SK-N-SH treated with all-trans-retinoic acid at 6 μM for 48 hours (cell line): ENCODE data around the gene EPB41L5.

ENCODE experiments used
- CSDC2 ChIP-seq: fragments of 250-450 bp; sonication (Bioruptor Pico); IDR thresholded peaks from 2 replicates; pipeline ENCODE4 v1.5.0; 2020; ENCODE audit warnings: mild to moderate bottlenecking, moderate library complexity
- ZC3H10 ChIP-seq: fragments of 250-450 bp; sonication (Bioruptor Pico); IDR thresholded peaks from 2 replicates; pipeline ENCODE4 v1.5.1; 2021; ENCODE audit warnings: mild to moderate bottlenecking, moderate library complexity
- ZNF70 ChIP-seq: fragments of 450-650 bp; formaldehyde crosslinking; IDR thresholded peaks from 2 replicates; pipeline ENCODE4 v1.5.0; 2020; ENCODE audit warnings: mild to moderate bottlenecking, moderate library complexity
- TF ChIP-seq, protein P1 (sequence below): fragments of 250-450 bp; sonication (Bioruptor Pico); IDR thresholded peaks from 2 replicates; pipeline ENCODE4 v1.5.0; 2020; ENCODE audit warnings: mild to moderate bottlenecking, moderate library complexity

DNA sequence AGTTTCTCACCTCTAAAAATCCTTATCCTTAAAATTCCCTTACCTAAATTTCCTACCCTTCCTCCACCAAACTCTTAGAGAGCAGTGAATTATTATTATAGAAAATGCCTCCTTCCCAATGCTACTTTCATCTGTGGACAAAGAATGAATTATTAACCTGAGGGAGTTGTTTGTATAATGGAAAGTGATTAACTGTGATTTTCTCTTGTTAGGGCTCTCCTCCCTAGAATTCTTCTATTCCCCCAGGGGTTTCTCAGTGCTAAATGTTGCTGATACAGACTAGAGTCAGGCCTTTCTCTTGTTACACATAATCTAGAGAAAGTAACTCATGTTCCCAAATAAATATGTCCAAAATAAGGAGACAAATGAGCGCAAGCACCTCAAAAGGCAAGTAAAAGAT lies 23.3 kb downstream of the EPB41L5 start:
- TF ChIP-seq ZC3H10 (no peak), CSDC2 (CRISPR knock-in tag) (no peak), ZNF70 (CRISPR knock-in tag) (no peak)
- TF ChIP-seq, protein P1, sequence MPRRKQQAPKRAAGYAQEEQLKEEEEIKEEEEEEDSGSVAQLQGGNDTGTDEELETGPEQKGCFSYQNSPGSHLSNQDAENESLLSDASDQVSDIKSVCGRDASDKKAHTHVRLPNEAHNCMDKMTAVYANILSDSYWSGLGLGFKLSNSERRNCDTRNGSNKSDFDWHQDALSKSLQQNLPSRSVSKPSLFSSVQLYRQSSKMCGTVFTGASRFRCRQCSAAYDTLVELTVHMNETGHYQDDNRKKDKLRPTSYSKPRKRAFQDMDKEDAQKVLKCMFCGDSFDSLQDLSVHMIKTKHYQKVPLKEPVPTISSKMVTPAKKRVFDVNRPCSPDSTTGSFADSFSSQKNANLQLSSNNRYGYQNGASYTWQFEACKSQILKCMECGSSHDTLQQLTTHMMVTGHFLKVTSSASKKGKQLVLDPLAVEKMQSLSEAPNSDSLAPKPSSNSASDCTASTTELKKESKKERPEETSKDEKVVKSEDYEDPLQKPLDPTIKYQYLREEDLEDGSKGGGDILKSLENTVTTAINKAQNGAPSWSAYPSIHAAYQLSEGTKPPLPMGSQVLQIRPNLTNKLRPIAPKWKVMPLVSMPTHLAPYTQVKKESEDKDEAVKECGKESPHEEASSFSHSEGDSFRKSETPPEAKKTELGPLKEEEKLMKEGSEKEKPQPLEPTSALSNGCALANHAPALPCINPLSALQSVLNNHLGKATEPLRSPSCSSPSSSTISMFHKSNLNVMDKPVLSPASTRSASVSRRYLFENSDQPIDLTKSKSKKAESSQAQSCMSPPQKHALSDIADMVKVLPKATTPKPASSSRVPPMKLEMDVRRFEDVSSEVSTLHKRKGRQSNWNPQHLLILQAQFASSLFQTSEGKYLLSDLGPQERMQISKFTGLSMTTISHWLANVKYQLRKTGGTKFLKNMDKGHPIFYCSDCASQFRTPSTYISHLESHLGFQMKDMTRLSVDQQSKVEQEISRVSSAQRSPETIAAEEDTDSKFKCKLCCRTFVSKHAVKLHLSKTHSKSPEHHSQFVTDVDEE (CRISPR knock-in tag), result no peak
